ENCODE measurements around the gene MAJIN. TPM values are rescaled to one million over a fixed set of nuclear protein-coding genes. Genes with fewer than 3 reads are reported as not detected.

MAJIN gene, protein sequence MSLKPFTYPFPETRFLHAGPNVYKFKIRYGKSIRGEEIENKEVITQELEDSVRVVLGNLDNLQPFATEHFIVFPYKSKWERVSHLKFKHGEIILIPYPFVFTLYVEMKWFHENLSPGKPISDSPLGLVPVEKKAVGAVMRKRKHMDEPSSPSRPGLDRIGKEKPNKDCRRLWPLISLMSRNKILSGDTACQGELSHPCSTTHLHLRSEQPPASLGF
- not detected for total RNA-seq

GRCh38 chr11:64971421-64972233, at the start of gene MAJIN:
TSS of gene MAJIN (minus strand) at chr11:64972108. CDS start at chr11:64959405, 12,703 bp downstream.
- TF ChIP-seq, protein P1, sequence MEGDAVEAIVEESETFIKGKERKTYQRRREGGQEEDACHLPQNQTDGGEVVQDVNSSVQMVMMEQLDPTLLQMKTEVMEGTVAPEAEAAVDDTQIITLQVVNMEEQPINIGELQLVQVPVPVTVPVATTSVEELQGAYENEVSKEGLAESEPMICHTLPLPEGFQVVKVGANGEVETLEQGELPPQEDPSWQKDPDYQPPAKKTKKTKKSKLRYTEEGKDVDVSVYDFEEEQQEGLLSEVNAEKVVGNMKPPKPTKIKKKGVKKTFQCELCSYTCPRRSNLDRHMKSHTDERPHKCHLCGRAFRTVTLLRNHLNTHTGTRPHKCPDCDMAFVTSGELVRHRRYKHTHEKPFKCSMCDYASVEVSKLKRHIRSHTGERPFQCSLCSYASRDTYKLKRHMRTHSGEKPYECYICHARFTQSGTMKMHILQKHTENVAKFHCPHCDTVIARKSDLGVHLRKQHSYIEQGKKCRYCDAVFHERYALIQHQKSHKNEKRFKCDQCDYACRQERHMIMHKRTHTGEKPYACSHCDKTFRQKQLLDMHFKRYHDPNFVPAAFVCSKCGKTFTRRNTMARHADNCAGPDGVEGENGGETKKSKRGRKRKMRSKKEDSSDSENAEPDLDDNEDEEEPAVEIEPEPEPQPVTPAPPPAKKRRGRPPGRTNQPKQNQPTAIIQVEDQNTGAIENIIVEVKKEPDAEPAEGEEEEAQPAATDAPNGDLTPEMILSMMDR (IDR thresholded peaks at IDR 0.05): no peak
- peak in 1 of 4 donors; percentile 25 for TF ChIP-seq POLR2A (IDR thresholded peaks at IDR 0.05)
- H3K27me3 ChIP-seq: peaks cover 0 to 17% (median 0%) of the 10 kb centered on the region in 4 donors
- H3K4me1 ChIP-seq: peaks cover 0 to 33% (median 5%) of the 10 kb centered on the region in 3 donors
- no peaks in the 10 kb centered on the region for H3K9me3 ChIP-seq
- H3K4me3 ChIP-seq: peak within 1 kb of the TSS in 3 of 4 donors; percentile 27 to 54 (median 36)
- peak within 1 kb of the TSS; percentile 65 to 81 (median 72) for H3K27ac ChIP-seq
- DNase-seq: no peak
- 54 to 73% methylated on average over 14 to 36 of the region's 69 CpGs for WGBS, 2 donors
- H3K36me3 ChIP-seq: no peaks in the 10 kb centered on the region
- intact Hi-C loops (cut with DNase I): no loop called here

GRCh38 chr11:65021509-65021908, 49.6 kb upstream of the MAJIN start:
- intact Hi-C loops (cut with DNase I): no loop called here
- H3K36me3 ChIP-seq: peaks cover 0 to 51% (median 9%) of the 10 kb centered on the region in 3 donors

DNA sequence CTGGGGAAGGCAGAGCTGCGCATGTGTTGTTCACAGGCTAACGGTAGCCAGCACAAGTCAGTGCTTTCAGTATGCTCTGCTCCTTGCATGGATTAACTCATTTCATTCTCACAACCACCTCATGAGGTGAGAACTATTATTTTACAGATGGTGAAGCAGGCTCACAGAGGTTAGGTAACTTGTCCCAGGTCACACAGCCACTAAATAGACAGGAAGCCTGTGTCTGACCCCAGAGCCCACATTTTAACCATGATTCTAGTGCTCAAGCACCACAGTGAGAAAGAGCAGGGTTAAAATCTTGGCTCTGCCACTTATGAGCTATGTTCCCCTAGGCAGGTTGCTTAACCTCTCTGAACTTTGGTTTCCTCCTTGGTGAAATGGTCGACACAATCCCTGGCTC, 49.1 kb upstream of the MAJIN start:
- Histone ChIP-seq H3K4me3 (no peak overlapping the region), H3K27me3 (no peaks in the 10 kb centered on the region), H3K27ac (no peak overlapping the region), H3K9me3 (no peaks in the 10 kb centered on the region), H3K36me3 (peaks cover 0 to 51% (median 9%) of the 10 kb centered on the region in 3 donors), H3K4me1 (peaks cover 0 to 9% (median 0%) of the 10 kb centered on the region in 3 donors)
- intact Hi-C loops (cut with DNase I): no loop called here
- no peak for DNase-seq
- 82 to 100% methylated on average over 2 of the region's 3 CpGs for WGBS, 2 donors
- TF ChIP-seq POLR2A (IDR thresholded peaks at IDR 0.05): no peak
- TF ChIP-seq, protein P1 (IDR thresholded peaks at IDR 0.05): no peak

More at GRCh38 chr11:65021509-65021908, 49.6 kb upstream of the MAJIN start:
- H3K4me1 ChIP-seq: peaks cover 0 to 5% (median 0%) of the 10 kb centered on the region in 3 donors
- H3K27ac ChIP-seq: no peak overlapping the region
- DNase-seq: no peak
- H3K4me3 ChIP-seq: no peak overlapping the region
- 100% methylated on average over 3 of the region's 11 CpGs; no CpG with 5 or more reads in 1 of the 2 donors for WGBS, 2 donors
- H3K27me3 ChIP-seq: no peaks in the 10 kb centered on the region
- no peaks in the 10 kb centered on the region for H3K9me3 ChIP-seq
- no peak for TF ChIP-seq POLR2A (IDR thresholded peaks at IDR 0.05)
- TF ChIP-seq, protein P1 (IDR thresholded peaks at IDR 0.05): no peak

- intact Hi-C loops (cut with DNase I): no loop called here
- no peak for TF ChIP-seq POLR2A (IDR thresholded peaks at IDR 0.05)
- TF ChIP-seq, protein P1 (IDR thresholded peaks at IDR 0.05): no peak
- peaks cover 9 to 21% (median 9%) of the 10 kb centered on the region in 3 donors for H3K4me1 ChIP-seq
- WGBS, 2 donors: 84 to 86% methylated on average over 6 to 7 of the region's 7 CpGs
- H3K9me3 ChIP-seq: no peaks in the 10 kb centered on the region
- DNase-seq: no peak
- H3K27me3 ChIP-seq: no peaks in the 10 kb centered on the region
- H3K4me3 ChIP-seq: no peak overlapping the region
- peaks cover 0 to 51% (median 9%) of the 10 kb centered on the region in 3 donors for H3K36me3 ChIP-seq
- no peak overlapping the region for H3K27ac ChIP-seq
Observed at GRCh38 chr11:65019824-65020223, 47.9 kb upstream of the MAJIN start.

- H3K4me1 ChIP-seq: peaks cover 16 to 35% (median 19%) of the 10 kb centered on the region in 3 donors
- H3K27ac ChIP-seq: no peak overlapping the region
- no peak for DNase-seq
- H3K27me3 ChIP-seq: no peaks in the 10 kb centered on the region
- 93 to 96% methylated on average over 6 of the region's 6 CpGs for WGBS, 2 donors
- H3K4me3 ChIP-seq: no peak overlapping the region
- TF ChIP-seq, protein P1 (IDR thresholded peaks at IDR 0.05): no peak
- TF ChIP-seq POLR2A (IDR thresholded peaks at IDR 0.05): no peak
- no peaks in the 10 kb centered on the region for H3K9me3 ChIP-seq
- intact Hi-C loops (cut with DNase I): no loop called here
- peaks cover 0 to 51% (median 9%) of the 10 kb centered on the region in 3 donors for H3K36me3 ChIP-seq
Observed at GRCh38 chr11:65017937-65018336, 46.0 kb upstream of the MAJIN start.

Measured in esophagus squamous epithelium (tissue), 5 donors.